Measurements from ENCODE around the gene KCNJ4. TPM values are rescaled to one million over a fixed set of nuclear protein-coding genes. Genes with fewer than 3 reads are reported as not detected.

KCNJ4 gene
- total RNA-seq (not detected), polyA plus RNA-seq (not detected), total RNA-seq (not detected)

DNA sequence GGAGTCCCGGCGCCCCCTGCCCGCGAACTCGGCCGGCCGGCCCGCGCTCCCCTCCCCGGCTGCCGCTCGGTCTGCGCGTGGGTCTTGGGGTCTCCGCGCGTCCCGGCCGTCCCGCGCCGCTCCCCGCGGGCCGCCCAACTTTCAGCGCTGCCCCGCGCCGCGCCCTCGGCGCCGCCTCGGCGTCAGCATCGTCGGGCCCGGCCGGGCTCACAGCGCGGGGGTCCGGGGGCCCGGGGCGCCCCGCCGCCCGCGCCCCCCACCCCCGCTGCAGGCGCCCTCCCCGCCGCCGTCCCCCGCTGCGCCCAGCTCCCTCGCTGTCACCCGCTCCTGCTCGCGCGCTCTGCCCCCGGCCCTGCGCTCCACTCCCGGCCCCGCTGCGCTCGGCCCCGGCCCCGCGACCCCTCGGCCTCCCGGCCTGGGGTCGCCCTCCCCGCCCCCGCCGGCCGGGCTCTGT, at the start of gene KCNJ4:
Gene KCNJ4 (minus strand): TSS at position 124 of the 454 bp plus-strand sequence. CDS start 27,067 bp downstream, outside the sequence.
- peaks cover 5 to 14% of the 10 kb centered on the region in 2 donors for H3K27me3 ChIP-seq (ENCODE audit: control insufficient read depth in 2 of 2, insufficient read depth in 2 of 2, low read length in 2 of 2)
- intact Hi-C loops (cut with micrococcal nuclease): no loop called here

DNA sequence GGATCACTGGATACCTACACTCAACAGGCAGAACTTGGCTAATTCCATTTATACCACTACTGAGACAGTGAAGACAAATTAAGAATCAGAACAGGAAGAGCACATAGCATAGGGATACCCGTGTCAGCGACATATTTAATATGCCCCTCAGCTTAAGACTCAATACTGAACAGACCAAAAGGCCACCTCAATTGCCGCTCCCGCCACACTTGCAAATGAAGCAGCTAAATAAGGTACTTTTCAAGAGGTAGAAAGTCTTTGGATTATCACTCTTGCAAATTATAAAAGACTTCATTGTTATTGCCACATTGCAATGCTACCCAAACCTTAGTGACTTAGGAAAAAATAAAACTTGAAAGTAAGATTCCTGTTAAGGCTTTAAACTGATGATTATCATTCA, 48.0 kb upstream of the KCNJ4 start:
- peak overlapping the region; percentile 0 to 100 (median 96) for H3K27ac Mint-ChIP-seq
- Histone ChIP-seq H3K9me3 (ENCODE audit: control insufficient read depth in 2 of 3, low read length in 3 of 3) (no peaks in the 10 kb centered on the region), H3K27me3 (ENCODE audit: control insufficient read depth in 2 of 2, insufficient read depth in 2 of 2, low read length in 2 of 2) (no peaks in the 10 kb centered on the region), H3K36me3 (ENCODE audit: control insufficient read depth in 2 of 3, insufficient read depth in 3 of 3, low read length in 3 of 3) (peaks cover 16 to 35% (median 27%) of the 10 kb centered on the region in 3 experiments), H3K4me1 (ENCODE audit: control insufficient read depth in 2 of 2, insufficient read depth in 2 of 2, low read length in 2 of 2) (peaks cover 46 to 48% of the 10 kb centered on the region in 2 donors), H3K27ac (ENCODE audit: low read depth, low read length) (peak overlapping the region; percentile 100), H3K4me3 (ENCODE audit: low read length) (peak overlapping the region; percentile 88)
- H3K4me1 Mint-ChIP-seq: peaks cover 48 to 73% (median 63%) of the 10 kb centered on the region in 7 donors
- POLR2A ChIA-PET: interaction anchor here (0.7 to 2.7 kb wide), 6 partner anchors 9 to 154 kb away, joined by 3 to 23 read pairs (median 6); no protein-coding TSS in a partner anchor
- intact Hi-C loops (cut with micrococcal nuclease): loop anchor here (5.0 to 10.0 kb wide), 2 partner anchors 179 to 188 kb away; partner anchors contain the start of genes CSNK1E (in 1 of the 2) and TOMM22 (in 1 of the 2)
- DNase-seq (no peak), ATAC-seq (no peak)
- CTCF ChIA-PET: interaction anchor here (0.6 to 1.9 kb wide), 2 partner anchors 9 to 912 kb away, joined by 3 to 9 read pairs; no protein-coding TSS in a partner anchor
- peaks cover 0 to 6% (median 0%) of the 10 kb centered on the region in 11 donors for H3K9me3 Mint-ChIP-seq
- peaks cover 11 to 49% (median 33%) of the 10 kb centered on the region in 5 donors for H3K36me3 Mint-ChIP-seq
- peak overlapping the region; percentile 77 to 100 (median 96) for H3K4me3 Mint-ChIP-seq
- H3K27me3 Mint-ChIP-seq: peaks cover 0 to 4% (median 0%) of the 10 kb centered on the region in 5 donors

More for the DNA sequence above, at the start of gene KCNJ4:
- Mint-ChIP-seq H3K4me3 (peak within 1 kb of the TSS; percentile 70 to 88 (median 84)), H3K9me3 (peaks cover 0 to 3% (median 0%) of the 10 kb centered on the region in 11 donors), H3K27me3 (peaks cover 56 to 81% (median 72%) of the 10 kb centered on the region in 5 donors), H3K36me3 (peaks cover 0 to 3% (median 0%) of the 10 kb centered on the region in 5 donors), H3K4me1 (peaks cover 5 to 15% (median 14%) of the 10 kb centered on the region in 7 donors), H3K27ac (peak within 1 kb of the TSS in 1 of 9 donors; percentile 81)
- ChIA-PET POLR2A (no interaction called here), CTCF (no interaction called here)
- H3K9me3 ChIP-seq (ENCODE audit: control insufficient read depth in 2 of 3, low read length in 3 of 3): no peaks in the 10 kb centered on the region
- peak within 1 kb of the TSS; percentile 43 for H3K4me3 ChIP-seq (ENCODE audit: low read length)
- no peak within 1 kb of the TSS for H3K27ac ChIP-seq (ENCODE audit: low read depth, low read length)
- peaks cover 0 to 5% of the 10 kb centered on the region in 2 donors for H3K4me1 ChIP-seq (ENCODE audit: control insufficient read depth in 2 of 2, insufficient read depth in 2 of 2, low read length in 2 of 2)
- no peak for ATAC-seq
- H3K36me3 ChIP-seq (ENCODE audit: control insufficient read depth in 2 of 3, insufficient read depth in 3 of 3, low read length in 3 of 3): no peaks in the 10 kb centered on the region
- no peak for DNase-seq

DNA sequence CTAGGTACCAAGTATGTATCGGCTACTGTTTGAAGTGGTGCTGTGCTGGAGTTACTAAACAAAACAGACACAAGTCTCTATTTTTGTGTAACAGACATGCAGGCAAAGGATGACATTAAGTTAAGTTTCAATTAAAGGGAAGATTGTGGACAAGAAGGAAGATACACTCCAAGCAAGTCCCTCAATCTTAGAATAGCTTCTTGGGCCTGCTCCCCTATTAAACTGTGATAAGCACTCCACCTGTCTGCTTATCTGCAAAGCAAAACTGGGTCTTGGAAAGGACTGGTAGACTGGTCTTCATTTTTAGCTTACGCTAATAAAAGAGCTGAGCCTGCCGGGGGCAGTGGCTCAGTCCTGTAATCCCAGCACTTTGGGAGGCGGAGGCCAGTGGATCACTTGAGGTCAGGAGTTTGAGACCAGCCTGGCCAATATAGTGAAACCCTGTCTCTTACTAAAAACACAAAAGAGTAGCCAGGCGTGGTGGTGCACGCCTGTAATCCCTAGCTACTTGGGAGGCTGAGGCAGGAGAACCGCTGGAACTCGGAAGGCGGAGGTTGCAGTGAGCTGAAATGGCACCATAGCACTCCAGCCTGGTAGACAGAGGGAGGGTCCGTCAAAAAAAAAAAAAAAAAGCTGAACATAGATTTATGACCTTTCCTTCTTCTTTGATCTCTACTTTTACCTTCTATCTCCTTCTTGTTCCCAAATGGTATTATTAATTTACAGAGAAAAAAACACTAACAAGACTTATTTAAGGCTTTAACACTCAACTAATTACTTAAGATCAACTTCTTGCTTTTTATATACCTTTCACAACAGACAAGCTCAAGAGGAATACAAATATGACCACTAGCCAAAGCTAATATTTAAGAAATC, 47.0 kb upstream of the KCNJ4 start:
- Mint-ChIP-seq H3K27me3 (peaks cover 0 to 4% (median 0%) of the 10 kb centered on the region in 5 donors), H3K4me1 (peaks cover 46 to 75% (median 66%) of the 10 kb centered on the region in 7 donors), H3K36me3 (peaks cover 11 to 53% (median 37%) of the 10 kb centered on the region in 5 donors), H3K27ac (peak overlapping the region in 7 of 9 donors; percentile 62 to 100 (median 100)), H3K4me3 (peak overlapping the region; percentile 77 to 100 (median 96)), H3K9me3 (peaks cover 0 to 4% (median 0%) of the 10 kb centered on the region in 11 donors)
- Histone ChIP-seq H3K27ac (ENCODE audit: low read depth, low read length) (peak overlapping the region; percentile 100), H3K4me1 (ENCODE audit: control insufficient read depth in 2 of 2, insufficient read depth in 2 of 2, low read length in 2 of 2) (peaks cover 45 to 48% of the 10 kb centered on the region in 2 donors), H3K36me3 (ENCODE audit: control insufficient read depth in 2 of 3, insufficient read depth in 3 of 3, low read length in 3 of 3) (peaks cover 21 to 45% (median 34%) of the 10 kb centered on the region in 3 experiments), H3K27me3 (ENCODE audit: control insufficient read depth in 2 of 2, insufficient read depth in 2 of 2, low read length in 2 of 2) (no peaks in the 10 kb centered on the region), H3K4me3 (ENCODE audit: low read length) (peak overlapping the region; percentile 88), H3K9me3 (ENCODE audit: control insufficient read depth in 2 of 3, low read length in 3 of 3) (no peaks in the 10 kb centered on the region)
- ATAC-seq (no peak), DNase-seq (no peak)
- POLR2A ChIA-PET: interaction anchor here (0.6 to 2.7 kb wide), 10 partner anchors 9 to 1544 kb away, joined by 3 to 23 read pairs (median 4); no protein-coding TSS in a partner anchor
- intact Hi-C loops (cut with micrococcal nuclease): loop anchor here (1.0 to 10.0 kb wide), 3 partner anchors 9 to 187 kb away; partner anchors contain the start of genes CSNK1E (in 1 of the 2) and TOMM22 (in 1 of the 2)
- CTCF ChIA-PET: interaction anchor here (0.5 to 1.9 kb wide), 5 partner anchors 10 to 911 kb away, joined by 3 to 9 read pairs (median 3); no protein-coding TSS in a partner anchor

DNA sequence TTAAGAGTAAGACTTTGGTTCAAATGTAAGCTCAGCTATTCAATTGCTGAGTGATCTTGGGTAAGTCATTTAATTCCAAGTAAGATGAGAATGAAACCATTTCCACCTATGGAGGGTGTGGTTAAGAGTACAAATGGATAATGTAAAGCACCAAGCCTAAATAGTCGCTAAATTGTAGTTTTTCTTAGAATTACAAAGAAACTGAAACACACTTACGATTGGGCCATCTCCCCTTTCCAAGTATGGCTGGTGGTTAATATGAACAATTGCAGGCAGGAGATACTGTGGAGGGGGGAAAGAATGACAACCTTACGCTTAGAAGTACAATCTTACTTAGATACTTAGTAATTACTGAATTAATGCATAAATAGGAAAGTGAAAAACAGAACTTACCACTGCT, 42.9 kb upstream of the KCNJ4 start:
- Mint-ChIP-seq H3K27me3 (no peaks in the 10 kb centered on the region), H3K36me3 (peaks cover 11 to 64% (median 42%) of the 10 kb centered on the region in 5 donors), H3K27ac (peak overlapping the region in 1 of 9 donors; percentile 14), H3K4me1 (peaks cover 36 to 79% (median 64%) of the 10 kb centered on the region in 7 donors), H3K9me3 (no peaks in the 10 kb centered on the region), H3K4me3 (peak overlapping the region in 1 of 10 donors; percentile 32)
- Histone ChIP-seq H3K4me1 (ENCODE audit: control insufficient read depth in 2 of 2, insufficient read depth in 2 of 2, low read length in 2 of 2) (peaks cover 34 to 51% of the 10 kb centered on the region in 2 donors), H3K36me3 (ENCODE audit: control insufficient read depth in 2 of 3, insufficient read depth in 3 of 3, low read length in 3 of 3) (peaks cover 54 to 81% (median 72%) of the 10 kb centered on the region in 3 experiments), H3K27ac (ENCODE audit: low read depth, low read length) (no peak overlapping the region), H3K9me3 (ENCODE audit: control insufficient read depth in 2 of 3, low read length in 3 of 3) (no peaks in the 10 kb centered on the region), H3K27me3 (ENCODE audit: control insufficient read depth in 2 of 2, insufficient read depth in 2 of 2, low read length in 2 of 2) (no peaks in the 10 kb centered on the region), H3K4me3 (ENCODE audit: low read length) (no peak overlapping the region)
- intact Hi-C loops (cut with micrococcal nuclease): no loop called here
- POLR2A ChIA-PET: interaction anchor here (1.1 kb wide), 1 partner anchor 19 kb away, joined by 4 read pairs; no protein-coding TSS in a partner anchor
- DNase-seq (no peak), ATAC-seq (no peak)
- CTCF ChIA-PET: no interaction called here

DNA sequence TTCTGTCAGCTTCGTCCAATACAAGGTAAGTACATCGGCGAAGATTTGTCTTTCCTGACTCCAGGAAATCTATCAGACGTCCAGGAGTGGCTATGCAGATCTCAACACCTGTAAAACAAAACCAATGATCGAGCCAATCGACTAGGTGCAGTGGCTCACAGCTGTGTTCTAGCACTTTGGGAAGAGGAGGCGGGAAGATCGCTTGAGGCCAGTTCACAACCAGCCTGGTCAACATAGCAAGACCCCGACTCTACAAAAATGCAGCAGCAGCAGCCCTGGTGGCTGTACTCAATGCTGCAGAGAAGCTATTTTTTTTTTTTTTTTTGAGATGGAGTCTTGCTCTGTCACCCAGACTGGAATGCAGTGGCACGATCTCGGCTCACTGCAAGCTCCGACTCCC, 39.9 kb upstream of the KCNJ4 start:
- peak overlapping the region; percentile 15 for H3K27ac ChIP-seq (ENCODE audit: low read depth, low read length)
- Mint-ChIP-seq H3K9me3 (no peaks in the 10 kb centered on the region), H3K27ac (peak overlapping the region in 4 of 9 donors; percentile 28 to 73 (median 38)), H3K4me1 (peaks cover 16 to 76% (median 59%) of the 10 kb centered on the region in 7 donors), H3K36me3 (peaks cover 15 to 57% (median 46%) of the 10 kb centered on the region in 5 donors), H3K27me3 (no peaks in the 10 kb centered on the region), H3K4me3 (peak overlapping the region in 2 of 10 donors; percentile 37 to 42)
- ATAC-seq (no peak), DNase-seq (no peak)
- no peaks in the 10 kb centered on the region for H3K9me3 ChIP-seq (ENCODE audit: control insufficient read depth in 2 of 3, low read length in 3 of 3)
- intact Hi-C loops (cut with micrococcal nuclease): no loop called here
- ChIA-PET POLR2A (interaction anchor here (1.2 to 1.8 kb wide), 2 partner anchors 12 to 13 kb away, joined by 5 to 8 read pairs; no protein-coding TSS in a partner anchor), CTCF (no interaction called here)
- H3K36me3 ChIP-seq (ENCODE audit: control insufficient read depth in 2 of 3, insufficient read depth in 3 of 3, low read length in 3 of 3): peaks cover 60 to 94% (median 92%) of the 10 kb centered on the region in 3 experiments
- peaks cover 16 to 29% of the 10 kb centered on the region in 2 donors for H3K4me1 ChIP-seq (ENCODE audit: control insufficient read depth in 2 of 2, insufficient read depth in 2 of 2, low read length in 2 of 2)
- no peak overlapping the region for H3K4me3 ChIP-seq (ENCODE audit: low read length)
- no peaks in the 10 kb centered on the region for H3K27me3 ChIP-seq (ENCODE audit: control insufficient read depth in 2 of 2, insufficient read depth in 2 of 2, low read length in 2 of 2)

DNA sequence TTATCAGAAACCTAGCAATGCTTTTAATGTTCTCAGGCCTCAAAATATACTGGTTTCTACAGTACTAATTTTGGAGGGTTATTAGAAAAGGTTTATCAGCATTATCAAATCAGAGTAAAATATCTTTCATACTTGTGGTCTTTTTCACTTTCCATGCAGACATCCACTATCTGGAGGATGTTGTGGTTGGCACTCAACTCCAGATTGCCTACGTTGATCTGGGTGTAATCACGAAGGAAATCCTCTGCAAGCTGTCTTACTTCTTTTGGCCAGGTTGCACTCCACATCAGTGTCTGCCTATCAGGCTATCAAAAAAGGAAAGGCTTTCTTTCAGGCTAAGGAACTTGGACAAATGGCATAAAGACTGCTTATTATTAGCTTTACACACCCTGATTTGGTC, 39.5 kb upstream of the KCNJ4 start:
- H3K27ac Mint-ChIP-seq: peak overlapping the region in 5 of 9 donors; percentile 28 to 73 (median 36)
- no peaks in the 10 kb centered on the region for H3K27me3 Mint-ChIP-seq
- H3K27ac ChIP-seq (ENCODE audit: low read depth, low read length): peak overlapping the region; percentile 15
- POLR2A ChIA-PET: interaction anchor here (1.2 to 1.8 kb wide), 2 partner anchors 13 kb away, joined by 5 to 8 read pairs; no protein-coding TSS in a partner anchor
- H3K4me3 Mint-ChIP-seq: peak overlapping the region in 2 of 10 donors; percentile 37 to 42
- no peaks in the 10 kb centered on the region for H3K9me3 Mint-ChIP-seq
- no peak for ATAC-seq
- no peak for DNase-seq
- H3K4me3 ChIP-seq (ENCODE audit: low read length): no peak overlapping the region
- H3K4me1 ChIP-seq (ENCODE audit: control insufficient read depth in 2 of 2, insufficient read depth in 2 of 2, low read length in 2 of 2): peaks cover 16 to 28% of the 10 kb centered on the region in 2 donors
- intact Hi-C loops (cut with micrococcal nuclease): no loop called here
- no peaks in the 10 kb centered on the region for H3K27me3 ChIP-seq (ENCODE audit: control insufficient read depth in 2 of 2, insufficient read depth in 2 of 2, low read length in 2 of 2)
- no peaks in the 10 kb centered on the region for H3K9me3 ChIP-seq (ENCODE audit: control insufficient read depth in 2 of 3, low read length in 3 of 3)
- CTCF ChIA-PET: no interaction called here
- peaks cover 65 to 96% (median 92%) of the 10 kb centered on the region in 3 experiments for H3K36me3 ChIP-seq (ENCODE audit: control insufficient read depth in 2 of 3, insufficient read depth in 3 of 3, low read length in 3 of 3)
- peaks cover 13 to 59% (median 49%) of the 10 kb centered on the region in 5 donors for H3K36me3 Mint-ChIP-seq
- peaks cover 13 to 77% (median 61%) of the 10 kb centered on the region in 7 donors for H3K4me1 Mint-ChIP-seq
